Activated CD8-positive, alpha-beta memory T cell treated with anti-CD3 and anti-CD28 coated beads, Interleukin-2, amount 50 U/mL, for 1 hour (primary cell): ENCODE data around the gene TLE5.
A peak's percentile ranks its signal among the peaks of the same experiment; 100 is the strongest.

ENCODE experiments used
- DNase-seq: peaks from one replicate; pipeline ENCODE4 v3.0.0-alpha.2; 2020; ENCODE audit errors: extremely low read depth

Gene TLE5

GRCh38 chr19:3062165-3063105 lies at the start of gene TLE5:
TSS of gene TLE5 (minus strand) at chr19:3062495. CDS start at chr19:3062200, 295 bp downstream.
- no peak for DNase-seq

- DNase-seq: no peak
These were observed 49.4 kb upstream of the TLE5 start for GRCh38 chr19:3111586-3112247.

- no peak for DNase-seq
These were observed 48.0 kb upstream of the TLE5 start for GRCh38 chr19:3110126-3110825.

GRCh38 chr19:3109491-3109890 lies 47.2 kb upstream of the TLE5 start:
- no peak for DNase-seq

GRCh38 chr19:3108775-3109174 lies 46.5 kb upstream of the TLE5 start:
- peak; percentile 29 for DNase-seq

GRCh38 chr19:3107658-3108057 lies 45.4 kb upstream of the TLE5 start:
- DNase-seq: no peak

- no peak for DNase-seq
These were observed 44.3 kb upstream of the TLE5 start for GRCh38 chr19:3106509-3107141.

GRCh38 chr19:3105641-3106508 lies 43.6 kb upstream of the TLE5 start:
- no peak for DNase-seq

GRCh38 chr19:3104708-3104983 lies 42.4 kb upstream of the TLE5 start:
- no peak for DNase-seq

- no peak for DNase-seq
These were observed 40.2 kb upstream of the TLE5 start for GRCh38 chr19:3102239-3103140.

GRCh38 chr19:3100747-3101730 lies 38.7 kb upstream of the TLE5 start:
- DNase-seq: no peak

- DNase-seq: no peak
These were observed 38.0 kb upstream of the TLE5 start for GRCh38 chr19:3100331-3100730.

- DNase-seq: no peak
These were observed 37.3 kb upstream of the TLE5 start for GRCh38 chr19:3099347-3100145.

GRCh38 chr19:3098515-3099346 lies 36.4 kb upstream of the TLE5 start:
- DNase-seq: no peak

GRCh38 chr19:3098141-3098514 lies 35.8 kb upstream of the TLE5 start:
- DNase-seq: no peak

GRCh38 chr19:3097442-3097871 lies 35.2 kb upstream of the TLE5 start:
- DNase-seq: no peak

GRCh38 chr19:3096902-3097326 lies 34.6 kb upstream of the TLE5 start:
- no peak for DNase-seq
